ENCODE results near the gene KRT8. TPM values are rescaled to one million over a fixed set of nuclear protein-coding genes. Genes with fewer than 3 reads are reported as not detected.

KRT8 gene
- total and polyA plus RNA-seq, 7 donors = 0.54 to 1.3 (median 0.76) TPM

DNA sequence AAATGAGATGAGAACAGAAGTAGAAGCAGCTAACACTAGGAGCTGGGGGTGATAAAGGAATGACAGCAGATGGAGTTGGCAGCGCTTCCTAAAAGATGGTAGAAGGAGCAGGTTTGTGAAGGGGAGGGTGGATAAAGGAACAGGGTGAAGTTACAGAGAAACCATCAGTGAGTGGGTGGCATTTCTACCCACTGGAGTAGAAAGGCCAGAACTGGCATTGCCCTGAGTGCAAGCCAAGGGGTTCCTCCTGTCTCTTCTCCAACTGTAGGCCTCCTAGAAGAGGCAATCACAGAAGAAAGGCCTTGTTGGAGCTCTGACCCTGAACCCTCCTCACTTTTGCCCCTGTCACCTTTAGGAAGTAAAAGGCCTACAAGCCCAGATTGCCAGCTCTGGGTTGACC lies 46.2 kb upstream of the KRT8 start:
- ATAC-seq (no peak), DNase-seq (no peak)
- TF ChIP-seq CTCF (IDR thresholded peaks at IDR 0.05) = no peak
- H3K4me3 ChIP-seq = no peak overlapping the region
- H3K36me3 ChIP-seq (ENCODE audit: insufficient read depth in 1 of 2, low read depth in 1 of 2) = no peaks in the 10 kb centered on the region
- no peaks in the 10 kb centered on the region for H3K4me1 ChIP-seq
- WGBS, 3 donors = 98 to 100% (median 100%) methylated on average over 1 of the region's 1 CpG
- H3K9me3 ChIP-seq = no peaks in the 10 kb centered on the region
- intact Hi-C loops (cut with DNase I) = no loop called here
- no peak overlapping the region for H3K27ac ChIP-seq
- H3K27me3 ChIP-seq (ENCODE audit: insufficient read depth in 3 of 3, low read length in 2 of 3) = peaks cover 0 to 35% (median 6%) of the 10 kb centered on the region in 3 donors

- no peaks in the 10 kb centered on the region for H3K36me3 ChIP-seq (ENCODE audit: insufficient read depth in 1 of 2, low read depth in 1 of 2)
- no peak overlapping the region for H3K27ac ChIP-seq
- peaks cover 0 to 36% (median 6%) of the 10 kb centered on the region in 3 donors for H3K27me3 ChIP-seq (ENCODE audit: insufficient read depth in 3 of 3, low read length in 2 of 3)
- TF ChIP-seq CTCF (IDR thresholded peaks at IDR 0.05) = no peak
- ATAC-seq = no peak
- H3K4me1 ChIP-seq = no peaks in the 10 kb centered on the region
- 76 to 80% (median 77%) methylated on average over 7 of the region's 7 CpGs for WGBS, 3 donors
- DNase-seq = no peak
- H3K4me3 ChIP-seq = no peak overlapping the region
- no peaks in the 10 kb centered on the region for H3K9me3 ChIP-seq
- intact Hi-C loops (cut with DNase I) = no loop called here
Observed at GRCh38 chr12:52950553-52950952, 45.7 kb upstream of the KRT8 start.

DNA sequence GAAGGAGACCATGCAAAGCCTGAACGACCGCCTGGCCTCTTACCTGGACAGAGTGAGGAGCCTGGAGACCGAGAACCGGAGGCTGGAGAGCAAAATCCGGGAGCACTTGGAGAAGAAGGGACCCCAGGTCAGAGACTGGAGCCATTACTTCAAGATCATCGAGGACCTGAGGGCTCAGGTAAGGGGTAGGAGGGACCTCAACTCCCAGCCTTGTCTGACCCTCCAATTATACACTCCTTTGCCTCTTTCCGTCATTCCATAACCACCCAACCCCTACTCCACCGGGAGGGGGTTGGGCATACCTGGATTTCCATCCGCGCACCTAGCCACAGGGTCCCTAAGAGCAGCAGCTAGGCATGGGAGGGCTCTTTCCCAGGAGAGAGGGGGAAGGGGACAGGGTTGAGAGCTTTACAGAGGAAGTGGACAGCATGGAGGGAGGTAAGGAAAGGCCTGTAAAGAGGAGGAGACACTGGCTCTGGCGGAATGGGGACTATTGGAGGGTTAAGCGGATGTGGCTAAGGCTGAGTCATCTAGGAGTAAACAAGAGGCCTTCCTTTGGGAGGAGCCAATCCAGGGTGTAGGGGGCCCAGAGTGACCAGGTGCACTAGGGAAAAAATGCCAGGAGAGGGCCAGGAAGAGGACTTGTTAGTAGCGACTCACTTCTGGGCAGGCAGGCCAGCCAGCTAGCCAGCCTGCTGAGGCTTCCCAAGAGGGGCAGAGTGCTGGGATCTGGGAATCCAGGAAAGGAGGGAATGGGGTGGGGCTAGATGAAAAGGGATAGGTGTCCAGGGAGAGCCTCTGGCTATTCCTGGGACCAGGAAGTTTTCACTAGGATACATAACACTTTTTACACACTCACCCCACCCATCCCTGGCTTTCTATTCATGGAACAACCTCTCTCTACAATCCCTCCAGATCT lies 44.8 kb upstream of the KRT8 start:
- Histone ChIP-seq H3K36me3 (ENCODE audit: insufficient read depth in 1 of 2, low read depth in 1 of 2) (no peaks in the 10 kb centered on the region), H3K4me3 (peak overlapping the region; percentile 60), H3K27me3 (ENCODE audit: insufficient read depth in 3 of 3, low read length in 2 of 3) (peaks cover 0 to 45% (median 6%) of the 10 kb centered on the region in 3 donors), H3K4me1 (no peaks in the 10 kb centered on the region), H3K27ac (no peak overlapping the region), H3K9me3 (no peaks in the 10 kb centered on the region)
- TF ChIP-seq CTCF (IDR thresholded peaks at IDR 0.05) = no peak
- 48 to 50% (median 48%) methylated on average over 13 of the region's 13 CpGs for WGBS, 3 donors
- DNase-seq (no peak), ATAC-seq (peak in 1 of 4 donors; percentile 44)
- intact Hi-C loops (cut with DNase I) = no loop called here

DNA sequence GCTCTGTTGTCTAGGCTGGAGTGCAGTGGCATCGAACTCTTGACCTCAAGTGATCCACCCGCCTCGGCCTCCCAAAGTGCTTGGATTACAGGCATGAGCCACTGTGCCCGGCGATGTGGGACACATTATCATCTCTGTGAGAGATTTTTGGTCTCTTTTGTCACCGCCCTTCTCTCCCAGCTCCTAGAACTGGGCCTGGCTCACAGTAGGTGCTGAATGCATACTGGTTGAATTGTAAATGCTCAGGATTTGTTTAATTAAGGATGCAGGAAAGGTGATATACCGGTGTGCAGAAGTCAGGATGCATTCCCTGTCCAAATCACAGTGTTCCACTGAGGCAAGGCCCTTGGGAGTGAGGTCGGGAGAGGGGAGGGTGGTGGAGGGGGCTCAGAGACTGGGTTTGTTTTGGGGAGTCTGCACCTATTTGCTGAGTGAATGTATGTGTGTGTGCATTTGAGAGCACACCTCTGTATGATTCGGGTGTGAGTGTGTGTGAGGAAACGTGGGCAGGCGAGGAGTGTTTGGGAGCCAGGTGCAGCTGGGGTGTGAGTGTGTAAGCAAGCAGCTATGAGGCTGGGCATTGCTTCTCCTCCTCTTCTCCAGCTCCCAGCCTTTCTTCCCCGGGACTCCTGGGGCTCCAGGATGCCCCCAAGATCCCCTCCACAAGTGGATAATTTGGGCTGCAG lies 43.0 kb upstream of the KRT8 start:
- DNase-seq (no peak), ATAC-seq (no peak)
- Histone ChIP-seq H3K27ac (no peak overlapping the region), H3K4me3 (no peak overlapping the region), H3K27me3 (ENCODE audit: insufficient read depth in 3 of 3, low read length in 2 of 3) (peaks cover 0 to 60% (median 7%) of the 10 kb centered on the region in 3 donors), H3K4me1 (no peaks in the 10 kb centered on the region), H3K36me3 (ENCODE audit: insufficient read depth in 1 of 2, low read depth in 1 of 2) (no peaks in the 10 kb centered on the region), H3K9me3 (no peaks in the 10 kb centered on the region)
- intact Hi-C loops (cut with DNase I) = no loop called here
- no peak for TF ChIP-seq CTCF (IDR thresholded peaks at IDR 0.05)
- 81 to 87% (median 84%) methylated on average over 11 to 12 of the region's 12 CpGs for WGBS, 3 donors
